T-helper 2 cell (primary cell): ENCODE data around the gene PLBD1.

Source experiments
- DNase-seq, 5 experiments: peaks; one replicate each; pipeline versions ENCODE4 v3.0.0 to v3.0.0-alpha.2; 2012 to 2022
- total RNA-seq, 2 donors: gene quantifications; one replicate each; lab custom pipeline; 2026; lab: John Stamatoyannopoulos, UW

PLBD1 gene, protein sequence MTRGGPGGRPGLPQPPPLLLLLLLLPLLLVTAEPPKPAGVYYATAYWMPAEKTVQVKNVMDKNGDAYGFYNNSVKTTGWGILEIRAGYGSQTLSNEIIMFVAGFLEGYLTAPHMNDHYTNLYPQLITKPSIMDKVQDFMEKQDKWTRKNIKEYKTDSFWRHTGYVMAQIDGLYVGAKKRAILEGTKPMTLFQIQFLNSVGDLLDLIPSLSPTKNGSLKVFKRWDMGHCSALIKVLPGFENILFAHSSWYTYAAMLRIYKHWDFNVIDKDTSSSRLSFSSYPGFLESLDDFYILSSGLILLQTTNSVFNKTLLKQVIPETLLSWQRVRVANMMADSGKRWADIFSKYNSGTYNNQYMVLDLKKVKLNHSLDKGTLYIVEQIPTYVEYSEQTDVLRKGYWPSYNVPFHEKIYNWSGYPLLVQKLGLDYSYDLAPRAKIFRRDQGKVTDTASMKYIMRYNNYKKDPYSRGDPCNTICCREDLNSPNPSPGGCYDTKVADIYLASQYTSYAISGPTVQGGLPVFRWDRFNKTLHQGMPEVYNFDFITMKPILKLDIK
- total RNA-seq = 0 reads per million in 2 donors

DNA sequence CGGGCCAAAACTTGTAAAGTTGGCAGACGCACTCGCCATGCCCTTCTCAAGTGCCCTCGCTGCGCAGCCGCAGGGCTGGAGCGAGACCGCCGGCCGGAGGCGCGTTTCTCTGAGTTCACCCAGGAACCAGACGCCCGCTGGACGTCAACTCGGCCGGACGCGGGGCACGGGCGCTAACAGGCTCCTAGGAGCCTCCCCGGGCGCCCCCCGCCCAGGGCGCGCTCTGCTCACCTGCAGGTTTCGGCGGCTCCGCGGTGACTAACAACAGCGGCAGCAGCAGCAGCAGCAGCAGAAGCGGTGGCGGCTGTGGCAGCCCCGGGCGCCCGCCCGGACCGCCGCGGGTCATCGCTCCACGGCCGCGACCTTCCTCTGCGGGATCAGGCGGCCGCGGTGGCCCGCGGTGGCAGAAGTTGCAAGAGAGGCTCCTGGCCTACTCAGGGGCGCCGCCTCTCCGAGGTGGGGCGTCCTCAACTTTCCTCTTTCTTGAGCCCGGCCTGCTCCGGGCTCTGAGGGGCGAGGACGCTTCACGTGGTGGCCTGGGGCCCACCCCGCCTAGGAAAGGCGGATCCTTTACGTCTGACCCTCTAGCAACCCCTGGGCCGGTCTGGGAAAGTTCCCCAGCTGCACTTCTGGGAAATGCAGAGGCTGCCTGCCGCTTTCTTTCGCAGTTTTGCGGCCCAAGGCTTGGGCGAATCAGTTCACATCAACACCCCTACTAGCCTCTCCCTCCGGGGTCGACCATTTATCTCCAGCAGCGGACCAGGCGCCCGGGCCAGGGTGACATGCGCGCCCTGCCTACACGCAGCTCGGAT, at the start of gene PLBD1:
Gene PLBD1, minus strand, starts transcription at position 533 of the 812 bp plus-strand sequence. Its CDS starts 187 bp downstream, at position 346.
- DNase-seq = peak in 1 of 5 experiments; percentile 19

- DNase-seq = no peak
Measured at GRCh38 chr12:14614704-14615121, 47.0 kb upstream of the PLBD1 start.

GRCh38 chr12:14613718-14614117, 46.0 kb upstream of the PLBD1 start:
- DNase-seq = peak in 1 of 5 experiments; percentile 7

DNA sequence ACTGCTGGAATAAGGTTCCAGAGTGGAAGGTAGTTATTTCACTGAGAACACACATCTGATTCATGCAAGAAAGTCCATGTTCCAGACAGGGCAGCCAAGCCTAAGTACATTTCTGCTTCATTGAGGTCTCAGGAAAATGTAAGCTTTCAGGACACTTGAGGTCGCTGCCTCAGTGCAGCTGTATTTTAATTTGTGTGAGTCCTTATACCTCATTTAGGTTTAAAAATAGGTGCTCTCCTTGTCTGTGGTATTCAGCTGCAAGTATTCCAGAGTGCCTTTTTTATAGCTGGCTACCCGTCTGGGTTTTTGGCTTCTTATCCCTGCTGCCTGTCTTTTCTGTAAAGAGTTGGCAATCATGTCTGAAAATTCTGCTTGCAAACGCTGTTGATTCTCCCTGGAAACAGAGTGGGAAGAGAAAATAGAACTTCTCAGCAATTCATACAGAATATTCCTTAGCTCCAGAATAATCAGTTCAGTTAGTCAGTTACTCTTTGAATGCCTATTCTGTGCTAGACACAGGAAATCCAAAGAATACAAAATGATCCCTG, 45.3 kb upstream of the PLBD1 start:
- no peak for DNase-seq

DNA sequence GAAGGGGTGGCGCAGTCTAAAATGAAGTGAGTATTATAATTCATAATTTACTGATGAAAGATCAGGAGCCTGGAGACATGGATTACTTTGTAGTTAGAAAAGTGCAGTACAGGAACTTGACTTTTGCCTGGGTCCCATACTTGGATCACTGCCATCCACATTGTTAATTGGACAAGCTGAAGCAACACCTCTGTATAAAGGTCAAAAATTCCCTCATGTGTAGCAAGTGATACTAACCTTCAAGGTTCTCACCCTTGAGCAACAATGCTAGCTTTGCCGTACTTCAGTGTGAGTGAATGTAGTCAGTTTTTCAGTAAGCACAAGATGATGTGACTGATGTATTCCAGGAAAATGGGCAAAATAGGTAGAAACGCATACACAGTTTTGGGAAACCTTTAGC, 44.6 kb upstream of the PLBD1 start:
- DNase-seq = no peak

DNA sequence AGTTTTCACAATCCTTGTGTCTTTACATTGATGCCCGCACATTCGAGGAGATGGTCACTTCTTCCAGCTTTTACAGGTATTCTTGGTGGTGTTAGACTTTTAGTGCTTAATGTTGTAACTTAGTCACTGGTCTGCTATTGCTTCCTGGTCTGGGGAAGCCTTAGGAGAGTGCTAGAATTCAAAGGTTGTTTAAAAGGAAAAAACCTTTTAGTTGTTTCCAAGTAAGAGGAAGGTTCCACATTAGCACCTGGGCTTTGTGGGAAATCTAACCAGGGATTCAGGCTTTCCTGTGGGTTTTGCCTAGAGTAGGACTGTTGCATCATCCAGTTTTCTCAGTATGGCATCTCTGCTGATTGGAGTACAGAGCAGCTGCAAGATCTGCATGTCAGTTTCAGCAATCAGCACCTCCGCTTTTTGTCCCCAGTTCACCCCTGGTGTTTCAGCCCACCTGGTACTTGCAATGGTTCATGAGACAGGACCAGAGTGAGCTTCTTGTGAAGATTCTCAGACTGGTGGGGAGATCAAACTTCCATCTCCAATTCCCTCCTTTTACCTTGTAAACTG, 44.0 kb upstream of the PLBD1 start:
- no peak for DNase-seq

- no peak for DNase-seq
Measured at GRCh38 chr12:14607568-14607967, 39.9 kb upstream of the PLBD1 start.

DNA sequence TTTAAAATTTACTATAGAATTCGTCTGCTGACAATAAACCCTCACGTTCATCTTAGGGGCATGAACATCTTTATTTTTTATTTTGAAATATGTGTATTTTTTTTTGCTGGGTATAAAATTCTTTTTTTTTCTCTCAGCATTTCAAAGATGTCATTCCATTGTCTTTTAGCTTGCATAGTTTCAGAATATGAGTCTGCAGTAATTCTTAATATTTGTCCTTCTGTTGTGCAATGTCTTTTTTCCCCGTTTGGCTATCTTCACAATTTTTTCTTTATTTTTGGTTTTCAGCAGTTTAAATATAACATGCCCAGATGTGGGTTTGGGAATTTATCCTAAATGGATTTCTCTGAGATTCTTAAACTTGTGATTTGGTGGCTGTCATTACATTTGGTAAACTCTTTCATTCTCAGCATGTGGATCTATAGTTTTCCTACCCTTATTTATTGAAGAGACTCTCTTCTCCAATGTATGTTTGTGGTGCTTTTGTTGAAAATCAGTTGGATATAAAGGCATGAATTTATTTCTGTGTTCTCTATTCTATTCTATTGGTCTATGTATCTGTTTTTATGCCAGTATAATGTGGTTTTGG, 37.8 kb upstream of the PLBD1 start:
- no peak for DNase-seq

DNA sequence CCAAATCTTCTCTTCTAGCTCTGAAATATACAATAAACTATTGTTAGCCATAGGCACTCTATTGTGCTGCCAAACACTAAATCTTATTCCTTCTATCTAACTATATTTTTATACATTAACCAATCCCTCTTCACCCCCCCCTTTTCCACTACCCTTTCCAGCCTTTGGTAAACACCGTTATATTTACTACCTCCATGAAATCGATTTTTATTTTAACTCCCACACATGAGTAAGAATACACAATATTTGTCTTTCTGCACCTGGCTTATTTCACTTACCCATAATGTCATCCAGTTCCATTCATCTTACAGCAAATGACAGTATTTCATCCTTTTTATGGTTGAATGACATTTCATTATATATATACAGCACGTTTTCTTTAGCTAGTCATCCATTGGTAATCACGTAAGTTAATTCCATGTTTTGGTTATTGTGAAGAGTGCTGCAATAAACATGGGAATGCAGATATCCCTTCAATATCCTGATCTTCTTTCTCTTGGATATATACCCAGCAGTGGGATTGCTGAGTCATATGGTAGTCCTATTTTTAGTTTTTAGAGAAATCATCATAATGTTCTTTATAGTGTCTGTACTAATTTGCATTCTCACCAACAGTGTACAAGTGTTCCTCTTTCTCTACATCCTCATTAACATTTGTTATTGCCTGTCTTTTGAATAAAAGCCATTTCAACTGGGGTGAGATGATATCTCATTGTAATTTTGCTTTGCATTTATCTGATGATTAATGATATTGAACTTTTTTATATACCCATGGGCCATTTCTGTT, 34.2 kb upstream of the PLBD1 start:
- DNase-seq = no peak

- no peak for DNase-seq
Measured at GRCh38 chr12:14597480-14597879, 29.8 kb upstream of the PLBD1 start.

GRCh38 chr12:14591719-14592118, 24.0 kb upstream of the PLBD1 start:
- DNase-seq = no peak

- DNase-seq = no peak
Measured at GRCh38 chr12:14589169-14590004, 21.7 kb upstream of the PLBD1 start.

- no peak for DNase-seq
Measured at GRCh38 chr12:14588571-14588970, 20.9 kb upstream of the PLBD1 start.

- DNase-seq = no peak
Measured at GRCh38 chr12:14578646-14579045, 11.0 kb upstream of the PLBD1 start.

DNA sequence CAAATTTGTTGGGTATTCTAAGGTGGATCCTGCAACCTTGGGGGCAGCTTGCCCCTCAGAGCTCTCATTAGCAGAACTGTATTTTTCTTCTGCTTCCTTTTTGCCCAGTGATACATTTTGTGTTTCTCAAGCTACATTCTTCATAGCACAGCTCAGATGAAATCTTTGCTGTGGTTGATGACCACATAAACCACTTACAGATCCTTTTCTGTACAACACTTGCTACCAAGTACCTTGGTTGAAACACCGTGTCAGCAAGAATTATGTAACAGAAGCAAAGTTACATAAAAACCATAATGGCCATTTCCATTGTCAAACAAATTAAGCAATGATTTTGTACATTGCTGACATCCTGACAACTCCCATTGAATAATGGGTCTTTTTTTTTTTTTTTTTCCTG, 9.7 kb upstream of the PLBD1 start:
- peak in 2 of 5 experiments; percentile 50 to 70 for DNase-seq

GRCh38 chr12:14576896-14577295, 9.2 kb upstream of the PLBD1 start:
- no peak for DNase-seq

- no peak for DNase-seq
Measured at GRCh38 chr12:14575585-14575984, 7.9 kb upstream of the PLBD1 start.

DNA sequence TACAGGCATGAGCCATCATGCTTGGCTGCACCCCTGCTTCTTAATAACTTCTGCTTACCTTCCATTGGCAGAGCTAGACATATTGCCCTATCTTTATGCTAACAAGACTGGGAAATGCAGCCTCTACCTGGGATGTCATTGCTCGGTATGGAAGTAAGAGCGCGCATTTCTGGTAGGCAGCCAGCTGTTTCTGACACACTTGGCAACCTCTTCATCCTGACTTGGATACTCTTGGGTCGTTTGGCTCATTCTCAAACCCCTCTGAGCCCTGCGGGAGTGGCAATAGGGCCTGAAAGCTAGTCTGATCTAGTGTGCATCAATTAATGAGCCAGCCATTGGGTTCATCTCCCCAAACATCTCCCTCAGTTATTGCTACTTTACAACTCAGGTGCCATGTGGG, 5.4 kb upstream of the PLBD1 start:
- DNase-seq = no peak

DNA sequence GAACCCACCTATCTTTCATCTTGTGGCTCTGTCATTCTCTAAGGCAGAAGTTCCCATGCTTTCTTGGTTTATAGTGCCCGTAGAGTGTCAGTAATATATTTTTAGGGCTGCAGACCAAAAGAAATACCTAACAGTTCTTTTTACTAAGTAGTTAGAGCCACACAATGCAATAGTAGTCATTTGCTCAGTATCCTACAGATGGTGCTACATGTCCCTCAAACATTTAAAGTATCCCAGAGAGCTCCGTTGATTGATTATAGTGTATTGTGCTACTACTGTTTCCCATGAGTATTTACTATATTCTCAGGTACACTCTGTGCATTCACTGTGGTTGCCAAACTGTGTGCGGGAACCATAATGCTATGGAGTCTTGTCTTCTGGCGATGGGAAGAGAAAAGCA, 4.7 kb upstream of the PLBD1 start:
- DNase-seq = no peak

- no peak for DNase-seq
Measured at GRCh38 chr12:14571779-14572178, 4.1 kb upstream of the PLBD1 start.

DNA sequence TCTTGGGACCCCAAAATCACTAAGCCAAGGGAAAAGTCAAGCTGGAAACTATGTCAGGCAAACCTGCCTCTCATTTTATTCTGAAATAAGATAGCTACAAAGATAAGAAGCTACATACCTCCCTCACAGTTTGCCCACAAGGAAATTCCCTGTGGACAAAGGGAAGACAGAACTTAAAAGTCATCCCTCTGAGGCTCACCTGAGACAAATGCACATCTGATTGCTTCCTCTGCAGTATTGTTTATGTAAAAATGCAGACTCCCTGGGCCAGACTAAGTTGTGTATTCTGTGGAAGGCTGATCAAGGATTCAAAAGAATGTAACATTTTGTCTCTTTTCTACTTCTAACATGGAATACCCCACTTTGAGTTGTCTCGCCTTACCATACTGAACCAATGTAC, 2.5 kb upstream of the PLBD1 start:
- DNase-seq = no peak
